ENCODE data around the gene MKI67.

MKI67 gene

DNA sequence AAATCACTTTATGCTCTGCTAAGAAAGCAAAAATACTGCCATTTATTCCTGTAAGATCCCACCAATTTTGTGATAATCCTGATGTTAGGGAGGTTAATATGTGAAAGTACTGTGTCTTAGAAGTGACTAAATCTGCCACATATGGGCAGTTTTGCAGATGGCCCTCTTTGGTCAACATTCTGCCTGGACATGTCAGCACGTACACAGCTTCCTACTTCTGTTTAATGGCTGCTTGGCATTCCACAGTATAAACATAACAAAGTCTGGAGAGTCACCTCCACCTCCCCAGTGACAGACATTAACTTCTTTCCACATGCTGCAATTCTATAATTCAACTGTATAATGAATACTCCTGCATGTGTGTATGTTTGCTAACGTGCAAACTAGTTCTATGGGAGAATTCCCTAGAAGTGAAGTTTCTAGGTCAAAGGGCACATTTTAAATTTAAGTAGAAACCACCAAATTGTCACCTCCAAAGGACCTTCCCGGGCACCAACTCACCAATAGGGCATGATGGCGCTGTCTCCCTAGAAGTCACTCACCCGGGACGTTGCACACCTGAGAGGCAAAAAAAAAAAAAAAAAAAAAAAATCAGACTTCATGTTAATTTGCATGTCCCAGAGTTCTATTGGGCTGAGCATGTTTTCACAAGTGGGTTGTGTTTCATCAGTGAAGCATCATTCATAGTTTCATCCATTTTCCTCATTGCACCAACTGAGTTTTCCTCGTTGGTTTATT is 38.9 kb downstream of the MKI67 start:
- no peak for DNase-seq (ENCODE audit: low read depth, low spot score)
- no peak overlapping the region for H3K4me3 ChIP-seq (ENCODE audit: low read depth, low read length)
- TF ChIP-seq CTCF (IDR thresholded peaks at IDR 0.05; ENCODE audit: low read depth, low read length) = no peak
- in situ Hi-C loops (cut with HindIII; ENCODE audit: low sequenced_read_pairs) = no loop called here

GRCh38 chr10:128086003-128086863 is 40.0 kb downstream of the MKI67 start:
- in situ Hi-C loops (cut with HindIII; ENCODE audit: low sequenced_read_pairs) = no loop called here
- TF ChIP-seq CTCF (IDR thresholded peaks at IDR 0.05; ENCODE audit: low read depth, low read length) = no peak
- no peak for DNase-seq (ENCODE audit: low read depth, low spot score)
- H3K4me3 ChIP-seq (ENCODE audit: low read depth, low read length) = no peak overlapping the region

- TF ChIP-seq CTCF (IDR thresholded peaks at IDR 0.05; ENCODE audit: low read depth, low read length) = no peak
- in situ Hi-C loops (cut with HindIII; ENCODE audit: low sequenced_read_pairs) = no loop called here
- no peak overlapping the region for H3K4me3 ChIP-seq (ENCODE audit: low read depth, low read length)
- DNase-seq (ENCODE audit: low read depth, low spot score) = no peak
Measured at GRCh38 chr10:128084991-128085390, 41.2 kb downstream of the MKI67 start.

GRCh38 chr10:128084364-128084763 is 41.9 kb downstream of the MKI67 start:
- DNase-seq (ENCODE audit: low read depth, low spot score) = no peak
- in situ Hi-C loops (cut with HindIII; ENCODE audit: low sequenced_read_pairs) = no loop called here

GRCh38 chr10:128083191-128083895 is 42.9 kb downstream of the MKI67 start:
- no peak for DNase-seq (ENCODE audit: low read depth, low spot score)
- in situ Hi-C loops (cut with HindIII; ENCODE audit: low sequenced_read_pairs) = no loop called here
- no peak overlapping the region for H3K4me3 ChIP-seq (ENCODE audit: low read depth, low read length)
- TF ChIP-seq CTCF (IDR thresholded peaks at IDR 0.05; ENCODE audit: low read depth, low read length) = no peak

More at GRCh38 chr10:128084364-128084763, 41.9 kb downstream of the MKI67 start:
- H3K4me3 ChIP-seq (ENCODE audit: low read depth, low read length) = no peak overlapping the region
- no peak for TF ChIP-seq CTCF (IDR thresholded peaks at IDR 0.05; ENCODE audit: low read depth, low read length)

GRCh38 chr10:128081720-128082119 is 44.5 kb downstream of the MKI67 start:
- DNase-seq (ENCODE audit: low read depth, low spot score) = no peak
- no peak overlapping the region for H3K4me3 ChIP-seq (ENCODE audit: low read depth, low read length)
- in situ Hi-C loops (cut with HindIII; ENCODE audit: low sequenced_read_pairs) = no loop called here
- no peak for TF ChIP-seq CTCF (IDR thresholded peaks at IDR 0.05; ENCODE audit: low read depth, low read length)
